ENCODE results near the gene ALDH6A1.
A peak's percentile ranks its signal among the peaks of the same experiment; 100 is the strongest.

The ALDH6A1 gene

DNA sequence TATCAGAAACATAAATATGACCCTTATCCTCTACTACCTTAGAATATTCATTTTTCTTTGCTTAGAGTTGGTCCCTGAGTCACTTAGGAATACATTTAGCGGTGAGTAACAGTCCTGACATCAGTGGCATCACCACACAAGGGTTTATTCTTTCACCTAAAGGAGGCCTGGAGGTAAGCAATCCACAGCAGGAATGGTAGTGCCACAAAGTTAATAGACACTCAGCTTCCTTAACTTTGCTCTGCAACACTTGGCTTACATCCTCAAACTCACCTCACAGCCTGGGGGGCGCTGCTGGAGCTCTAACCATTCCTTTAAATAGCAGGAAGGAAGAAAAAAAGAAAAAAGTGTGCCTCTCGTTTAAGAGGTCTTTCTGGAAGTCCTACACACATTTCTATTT, 36.0 kb downstream of the ALDH6A1 start:
- no peak for DNase-seq

DNA sequence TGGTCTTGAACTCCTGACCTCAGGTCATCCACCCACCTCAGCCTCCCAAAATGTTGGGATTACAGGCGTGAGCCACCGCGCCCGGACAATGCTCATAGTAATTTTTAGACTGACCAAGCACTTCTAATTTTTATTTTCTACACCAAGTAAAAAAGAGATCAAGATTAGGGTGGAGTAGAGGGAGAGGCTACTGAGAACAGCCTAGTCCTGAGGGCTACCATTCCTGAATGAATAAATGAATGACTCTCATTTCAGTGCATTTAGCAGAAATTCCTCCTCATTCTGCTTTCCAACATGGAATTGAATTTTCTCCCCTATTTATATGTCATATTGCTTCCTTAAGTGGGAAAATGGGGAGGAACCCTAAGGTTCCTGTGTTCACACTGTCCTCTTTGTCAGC, 38.7 kb downstream of the ALDH6A1 start:
- DNase-seq: no peak

DNA sequence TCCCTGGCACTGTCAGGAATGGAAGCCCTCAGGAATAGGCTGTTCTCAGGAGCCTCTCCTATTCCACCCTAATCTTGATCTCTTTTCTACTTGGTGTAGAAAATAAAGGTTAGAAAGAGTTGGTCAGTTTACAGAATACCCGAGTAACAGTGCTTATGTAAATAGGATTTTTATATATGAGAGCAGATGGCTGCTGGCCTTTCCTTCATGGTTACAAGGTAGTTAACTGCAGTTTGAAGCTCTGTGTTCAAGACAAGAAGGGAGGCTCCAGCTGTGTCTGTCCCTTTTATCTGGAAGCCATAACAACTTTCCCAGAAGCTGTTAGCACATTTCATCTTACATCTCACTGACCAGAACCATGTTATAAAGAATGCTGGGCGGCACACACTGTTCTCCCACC, 42.0 kb downstream of the ALDH6A1 start:
- no peak for DNase-seq

DNA sequence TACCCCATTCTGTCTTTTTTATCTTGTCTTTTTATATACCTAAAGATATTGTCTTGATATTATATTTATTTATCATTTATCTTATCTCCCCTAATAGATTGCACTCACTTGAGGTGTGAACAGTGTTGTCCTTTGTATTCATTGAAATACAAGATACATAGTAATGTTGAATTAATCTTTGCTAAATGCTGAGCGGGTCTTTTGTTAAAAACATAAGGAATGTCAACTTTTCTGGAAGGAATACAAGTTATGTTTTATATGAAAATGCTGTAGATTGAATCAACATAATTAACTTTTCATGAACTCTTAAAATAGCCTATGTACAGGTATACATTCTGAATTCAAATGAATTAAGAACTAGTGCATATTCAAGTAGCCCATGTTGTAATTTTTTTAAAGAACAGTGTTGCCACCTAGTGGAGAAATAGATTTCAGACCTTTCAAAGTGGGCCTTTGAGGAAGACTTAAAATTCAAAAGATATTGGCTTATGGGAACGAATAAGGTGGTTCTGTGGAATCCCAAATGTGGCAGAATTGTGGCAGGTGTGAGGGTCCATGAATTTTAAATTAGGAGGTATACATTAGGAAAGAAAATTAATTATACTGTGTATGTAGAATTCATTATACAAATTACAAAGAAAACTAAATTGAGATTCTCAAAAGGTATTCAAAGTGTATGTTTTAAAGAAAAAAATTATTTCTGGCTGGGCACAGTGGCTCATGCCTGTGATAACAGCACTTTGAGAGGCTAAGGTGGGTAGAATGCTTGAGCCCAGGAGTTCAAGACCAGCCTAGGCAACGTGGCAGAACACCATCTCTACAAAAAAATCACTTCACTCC, 46.0 kb downstream of the ALDH6A1 start:
- peak; percentile 35 for DNase-seq

DNA sequence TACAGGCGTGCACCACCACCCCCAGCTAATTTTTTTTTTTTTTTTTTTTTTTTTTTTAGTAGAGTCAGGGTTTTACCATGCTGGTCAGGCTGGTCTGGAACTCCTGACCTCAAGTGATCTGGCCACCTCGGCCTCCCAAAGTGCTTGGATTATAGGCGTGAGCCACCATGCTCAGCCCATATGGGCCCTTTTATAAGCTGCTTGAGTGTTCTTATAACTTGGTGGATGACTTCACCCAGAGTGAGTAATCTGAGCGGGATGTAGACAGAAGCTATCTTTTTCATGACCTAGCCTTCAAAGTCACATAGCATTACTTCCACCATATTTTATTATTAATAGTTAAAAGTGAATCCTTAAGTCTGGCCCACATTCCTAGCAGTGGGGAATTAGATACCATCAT, 48.7 kb downstream of the ALDH6A1 start:
- no peak for DNase-seq

DNA sequence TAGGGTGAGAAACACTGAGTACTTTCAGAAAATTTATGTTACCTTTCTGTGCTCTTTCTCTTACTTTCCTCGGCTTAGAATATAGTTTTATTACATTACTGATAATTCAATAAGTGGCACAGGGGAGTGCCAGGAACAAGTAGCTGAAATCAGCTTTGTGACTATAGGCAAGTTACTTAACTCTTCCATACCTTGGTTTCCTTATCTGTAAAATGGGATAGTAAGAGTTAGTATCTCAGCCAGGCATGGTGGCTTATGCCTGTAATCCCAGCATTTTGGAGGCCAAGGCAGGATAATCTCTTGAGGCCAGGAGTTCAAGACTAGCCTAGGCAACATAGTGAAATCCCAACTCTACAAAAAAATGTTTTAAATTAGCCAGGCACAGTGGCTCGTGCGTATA, 49.7 kb downstream of the ALDH6A1 start:
- no peak for DNase-seq

DNA sequence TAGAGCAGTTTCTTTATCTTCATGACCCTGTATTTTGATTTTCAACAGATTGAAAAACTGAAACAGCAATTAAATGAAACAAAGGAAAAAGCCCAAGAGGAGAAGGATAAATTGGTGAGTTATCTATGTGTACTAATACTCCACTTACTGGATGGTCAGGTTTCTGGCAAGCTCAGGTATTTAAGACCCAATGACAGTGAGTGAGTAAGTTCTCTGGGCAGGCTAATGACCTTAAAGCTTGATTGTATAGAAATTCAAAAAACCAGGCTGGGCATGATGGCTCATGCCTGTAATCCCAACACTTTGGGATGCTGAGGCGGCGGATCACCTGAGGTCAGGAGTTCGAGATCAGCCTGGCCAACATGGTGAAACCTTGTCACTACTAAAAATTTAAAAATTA, 55.1 kb downstream of the ALDH6A1 start:
- DNase-seq: no peak

DNA sequence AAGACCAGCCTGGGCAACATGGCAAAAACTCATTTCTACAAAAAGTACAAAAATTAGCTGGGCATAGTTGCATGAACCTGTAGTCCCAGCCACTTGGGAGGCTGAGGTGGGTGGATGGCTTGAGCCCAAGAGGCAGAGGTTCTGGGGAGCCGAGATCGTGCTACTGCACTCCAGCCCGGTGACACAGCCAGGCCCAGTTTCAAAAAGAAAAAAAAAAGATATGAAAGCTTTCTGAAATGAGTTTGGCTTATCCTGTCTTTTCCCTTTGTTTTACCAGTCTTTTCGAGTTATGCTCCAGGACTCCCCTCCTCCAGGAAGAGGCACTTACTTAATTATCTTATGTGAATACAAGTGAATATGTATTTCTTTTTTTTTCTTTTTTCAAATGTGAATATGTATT, 61.9 kb downstream of the ALDH6A1 start:
- DNase-seq: no peak

DNA sequence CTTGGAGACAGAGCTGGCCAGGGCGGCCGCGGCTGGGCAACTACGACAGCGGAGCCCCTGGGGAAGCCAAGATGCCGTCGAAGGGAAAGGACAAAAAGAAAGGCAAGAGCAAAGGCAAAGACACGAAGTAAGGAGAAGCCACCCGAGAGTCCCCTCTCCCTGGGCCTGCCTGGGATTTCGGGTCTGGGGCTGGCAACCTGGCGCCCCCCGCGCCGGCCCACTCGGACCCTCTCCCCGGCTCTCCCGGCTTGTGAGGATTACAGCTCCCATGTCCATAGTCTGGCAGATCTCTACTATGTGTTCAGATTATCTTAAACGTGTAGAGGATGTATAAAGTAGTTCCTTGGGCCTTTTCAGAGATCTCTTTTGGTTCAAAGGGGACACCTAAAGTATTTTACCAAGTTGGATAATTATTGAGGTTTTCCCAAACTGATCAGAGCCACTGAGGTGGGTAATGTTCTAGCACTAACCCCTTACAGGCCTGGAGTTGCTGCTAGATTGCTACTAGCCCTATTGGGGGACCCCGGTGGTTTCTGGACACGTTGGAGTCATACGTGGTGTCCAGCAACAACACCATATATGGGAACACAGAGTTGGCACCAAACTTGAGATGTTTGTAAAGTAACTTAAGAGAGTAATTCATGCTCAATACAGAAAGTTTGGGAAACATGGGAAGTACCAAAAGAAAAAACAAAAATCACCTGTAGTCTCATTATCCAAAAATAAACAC, 64.7 kb downstream of the ALDH6A1 start:
- DNase-seq: no peak

DNA sequence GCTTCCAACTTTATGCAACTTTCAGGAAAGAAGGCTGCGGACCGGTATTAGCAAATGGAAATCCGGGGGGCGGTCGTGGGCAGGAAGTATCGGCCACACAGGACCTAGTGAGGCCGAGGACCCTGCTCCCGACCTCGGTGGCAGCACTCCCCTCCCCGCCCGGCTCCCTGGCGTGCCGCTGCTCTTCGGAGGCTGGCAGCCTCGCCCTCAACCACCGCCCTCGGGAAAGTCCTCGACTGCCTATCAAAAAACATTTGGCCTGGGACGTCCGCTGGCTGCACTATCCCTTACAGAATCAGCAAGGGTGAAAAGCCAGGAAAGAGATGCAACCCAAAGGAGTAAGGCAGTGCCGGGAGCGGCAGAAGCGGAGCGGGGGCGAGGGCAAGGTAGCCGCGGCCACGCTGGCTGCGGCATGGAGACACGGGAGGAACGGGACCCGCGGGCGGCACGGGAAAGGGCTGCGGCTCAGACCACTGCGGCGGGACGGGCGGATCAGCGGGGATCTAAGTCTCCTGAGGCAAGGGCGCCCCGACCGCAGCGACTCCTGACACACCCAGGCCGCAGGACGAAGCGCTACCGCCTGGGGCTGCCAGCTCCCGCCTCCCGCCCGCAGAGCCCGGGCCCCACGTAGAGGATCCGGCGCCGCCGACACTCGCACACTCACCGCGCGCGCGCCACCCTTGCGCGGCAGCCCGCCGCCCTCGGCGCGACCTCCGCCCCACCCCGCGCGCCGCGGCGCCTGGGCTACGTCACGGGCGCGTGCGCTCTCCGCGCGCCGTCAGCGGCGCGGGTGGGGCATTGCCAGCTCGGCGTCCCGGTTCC, 65.5 kb downstream of the ALDH6A1 start, which contains the start of the genes BBOF1 and ENTPD5:
Gene BBOF1 (plus strand): TSS at position 764 of the 822 bp plus-strand sequence. CDS start 130 bp downstream, outside the sequence.
Gene ENTPD5 (minus strand): TSS at position 703 of the 822 bp plus-strand sequence. CDS start 31,186 bp downstream, outside the sequence.
- peak; percentile 88 for DNase-seq

DNA sequence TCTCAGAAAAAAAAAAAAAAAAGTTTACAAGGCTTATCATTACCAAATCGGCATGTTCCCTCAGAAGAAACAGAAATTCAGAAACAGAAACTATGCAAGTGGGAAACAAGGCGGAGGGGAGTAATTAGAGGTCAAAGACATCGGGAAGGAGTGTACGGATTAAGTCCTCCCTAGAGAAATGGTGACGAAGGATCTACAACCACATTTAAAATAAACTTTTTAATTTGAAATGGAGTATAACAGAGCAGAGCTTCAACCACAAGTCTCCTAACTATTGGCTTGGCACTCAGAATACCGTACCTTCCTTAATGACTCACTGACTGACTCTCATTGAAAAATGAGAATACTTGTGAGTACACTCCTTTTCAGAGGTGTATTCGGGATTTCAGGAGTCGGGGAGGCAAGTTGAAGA, 66.1 kb downstream of the ALDH6A1 start:
- no peak for DNase-seq

DNA sequence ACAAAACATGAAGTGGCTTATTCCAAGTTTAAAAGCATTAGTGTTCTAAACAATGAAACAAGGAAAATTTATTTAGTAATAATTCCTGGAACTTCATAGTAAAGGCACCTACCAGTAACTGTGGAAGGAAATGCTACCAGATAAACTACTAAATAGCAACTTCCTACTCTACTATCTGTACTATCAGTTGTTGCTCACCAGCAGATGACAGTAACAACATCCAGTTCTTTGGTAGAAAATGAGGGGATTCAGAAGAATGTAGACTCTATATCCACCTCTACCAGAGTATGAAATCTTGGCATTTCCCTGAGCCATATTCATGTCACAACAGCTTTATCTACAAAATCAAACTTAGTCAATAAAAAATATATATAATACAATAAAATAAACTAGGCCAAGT, 68.3 kb downstream of the ALDH6A1 start:
- DNase-seq: no peak

DNA sequence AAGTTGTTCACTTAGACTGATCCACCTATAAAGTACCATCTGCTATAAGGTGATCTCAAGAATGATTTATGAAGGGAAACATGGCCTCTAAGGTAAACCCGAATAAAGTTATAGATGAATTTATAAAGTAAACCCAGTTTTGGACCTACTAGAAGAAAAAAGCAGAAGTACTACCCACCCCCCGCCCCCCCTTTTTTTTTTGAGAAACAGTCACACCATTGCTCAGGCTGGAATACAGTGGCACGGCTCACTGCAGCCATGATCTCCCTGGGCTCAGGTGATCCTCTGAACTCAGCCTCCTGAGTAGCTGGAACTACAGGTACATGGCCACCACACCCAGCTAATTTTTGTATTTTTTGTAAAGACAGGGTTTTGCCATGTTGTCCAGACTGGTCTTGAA, 69.1 kb downstream of the ALDH6A1 start:
- no peak for DNase-seq

DNA sequence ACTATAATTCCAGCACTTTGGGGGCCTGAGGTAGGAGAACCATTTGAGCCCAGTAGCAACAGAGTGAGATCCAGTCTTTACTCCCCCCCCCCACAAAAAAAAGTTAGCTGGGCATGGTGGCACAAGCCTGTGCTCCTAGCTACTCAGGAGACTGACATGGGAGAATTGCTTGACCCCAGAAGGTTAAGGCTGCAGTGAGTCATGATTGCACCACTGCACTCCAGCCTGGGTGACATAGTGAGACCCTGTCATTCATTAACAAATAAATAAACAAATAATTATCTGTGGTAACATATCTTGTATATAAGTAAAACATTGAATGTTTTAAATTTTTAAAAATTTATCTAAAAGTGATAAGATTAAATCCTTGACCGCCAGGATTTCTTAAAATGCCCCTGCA, 70.0 kb downstream of the ALDH6A1 start:
- DNase-seq: no peak

DNA sequence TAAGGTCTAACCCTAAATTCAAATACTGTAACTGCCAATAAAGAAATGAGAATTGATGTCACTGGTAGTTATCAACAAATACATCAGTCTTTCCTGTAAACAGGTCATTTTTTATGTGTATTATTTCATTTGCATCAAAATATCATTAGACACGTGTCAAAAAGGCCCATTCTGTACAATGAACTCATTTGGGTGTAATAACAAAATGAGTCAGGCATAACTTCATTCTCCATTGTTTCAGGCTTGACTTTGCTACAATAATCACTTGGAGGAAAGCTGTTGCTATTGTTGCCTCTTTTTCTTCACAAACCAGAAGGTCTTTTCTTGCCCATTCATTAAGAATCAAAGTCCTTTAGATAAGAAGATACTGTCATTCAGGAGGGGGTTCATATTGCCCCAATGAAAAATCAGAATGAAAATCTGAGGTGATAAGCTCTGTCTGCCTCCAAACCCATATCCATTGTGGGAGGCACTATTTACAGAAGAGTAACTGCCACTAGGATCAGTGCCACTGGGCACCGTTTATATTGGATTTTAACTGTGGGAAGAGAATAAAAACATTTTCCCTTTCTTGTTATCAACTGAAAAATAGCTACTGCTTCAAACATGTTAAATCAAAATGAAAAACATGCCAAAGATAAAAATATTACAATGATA, 75.3 kb downstream of the ALDH6A1 start:
- DNase-seq: no peak
